ENCODE measurements around the gene PALM2AKAP2.

DNA sequence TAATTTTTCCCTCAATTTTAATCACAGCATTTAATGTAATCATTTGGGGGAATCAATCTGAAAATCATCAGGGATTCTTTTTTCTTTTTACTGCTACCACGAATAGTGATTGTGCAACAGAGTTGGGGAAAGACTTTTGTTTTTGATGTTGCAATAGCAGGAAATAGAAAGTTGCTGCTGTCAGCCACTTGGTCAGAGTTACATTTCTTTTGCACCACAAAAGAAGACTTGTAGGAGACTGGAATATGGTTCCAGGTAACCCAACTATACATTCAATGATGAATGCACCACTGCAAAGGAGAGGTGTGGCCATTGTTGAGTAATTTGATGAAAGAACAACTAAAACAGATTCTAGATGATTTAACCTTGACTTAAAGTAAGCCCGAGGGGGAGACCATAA, 46.3 kb upstream of the PALM2AKAP2 start:
- TF ChIP-seq, protein P1, sequence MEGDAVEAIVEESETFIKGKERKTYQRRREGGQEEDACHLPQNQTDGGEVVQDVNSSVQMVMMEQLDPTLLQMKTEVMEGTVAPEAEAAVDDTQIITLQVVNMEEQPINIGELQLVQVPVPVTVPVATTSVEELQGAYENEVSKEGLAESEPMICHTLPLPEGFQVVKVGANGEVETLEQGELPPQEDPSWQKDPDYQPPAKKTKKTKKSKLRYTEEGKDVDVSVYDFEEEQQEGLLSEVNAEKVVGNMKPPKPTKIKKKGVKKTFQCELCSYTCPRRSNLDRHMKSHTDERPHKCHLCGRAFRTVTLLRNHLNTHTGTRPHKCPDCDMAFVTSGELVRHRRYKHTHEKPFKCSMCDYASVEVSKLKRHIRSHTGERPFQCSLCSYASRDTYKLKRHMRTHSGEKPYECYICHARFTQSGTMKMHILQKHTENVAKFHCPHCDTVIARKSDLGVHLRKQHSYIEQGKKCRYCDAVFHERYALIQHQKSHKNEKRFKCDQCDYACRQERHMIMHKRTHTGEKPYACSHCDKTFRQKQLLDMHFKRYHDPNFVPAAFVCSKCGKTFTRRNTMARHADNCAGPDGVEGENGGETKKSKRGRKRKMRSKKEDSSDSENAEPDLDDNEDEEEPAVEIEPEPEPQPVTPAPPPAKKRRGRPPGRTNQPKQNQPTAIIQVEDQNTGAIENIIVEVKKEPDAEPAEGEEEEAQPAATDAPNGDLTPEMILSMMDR (conservative IDR thresholded peaks at IDR 0.05; ENCODE audit: low read length) = no peak
- TF ChIP-seq EZH2phosphoT487 (IDR thresholded peaks at IDR 0.05; ENCODE audit: borderline replicate concordance, low read depth, low read length) = no peak

Measured in OCI-LY7 (cell line).